Ectodermal cell (in vitro differentiated cells): ENCODE results near the gene PDE4A.

Source experiments
- H3K27ac ChIP-seq: 2 replicates; pipeline ENCODE4 v1.7.0; 2013; ENCODE audit warnings: mild to moderate bottlenecking, low read depth, low read length; ENCODE audit not compliant: insufficient read depth, poor library complexity, severe bottlenecking
- H3K27me3 ChIP-seq: 2 replicates; pipeline ENCODE4 v1.7.0; 2013; ENCODE audit warnings: mild to moderate bottlenecking, low read length; ENCODE audit not compliant: insufficient read depth, control insufficient read depth, poor library complexity, severe bottlenecking
- H3K36me3 ChIP-seq: one replicate; pipeline ENCODE4 v1.7.0; 2013; ENCODE audit warnings: low read length; ENCODE audit not compliant: control insufficient read depth, insufficient read depth
- H3K4me1 ChIP-seq: one replicate; pipeline ENCODE4 v1.7.0; 2013; ENCODE audit warnings: low read length; ENCODE audit not compliant: control insufficient read depth, insufficient read depth
- H3K4me3 ChIP-seq: 2 replicates; pipeline ENCODE4 v1.7.0; 2013; ENCODE audit warnings: low read depth, low read length, control low read depth; ENCODE audit not compliant: insufficient read depth
- H3K9me3 ChIP-seq: 2 replicates; pipeline ENCODE4 v1.7.0; 2013; ENCODE audit warnings: mild to moderate bottlenecking, low read length, moderate library complexity; ENCODE audit not compliant: control insufficient read depth
- WGBS, 2 experiments: methylation state at CpG; one replicate each; pipeline ENCODE4 v1.1.7; 2013; ENCODE audit warnings: missing lambda C conversion rate in 2 of 2; 5-methylcytosine and 5-hydroxymethylcytosine counted together

Gene PDE4A

DNA sequence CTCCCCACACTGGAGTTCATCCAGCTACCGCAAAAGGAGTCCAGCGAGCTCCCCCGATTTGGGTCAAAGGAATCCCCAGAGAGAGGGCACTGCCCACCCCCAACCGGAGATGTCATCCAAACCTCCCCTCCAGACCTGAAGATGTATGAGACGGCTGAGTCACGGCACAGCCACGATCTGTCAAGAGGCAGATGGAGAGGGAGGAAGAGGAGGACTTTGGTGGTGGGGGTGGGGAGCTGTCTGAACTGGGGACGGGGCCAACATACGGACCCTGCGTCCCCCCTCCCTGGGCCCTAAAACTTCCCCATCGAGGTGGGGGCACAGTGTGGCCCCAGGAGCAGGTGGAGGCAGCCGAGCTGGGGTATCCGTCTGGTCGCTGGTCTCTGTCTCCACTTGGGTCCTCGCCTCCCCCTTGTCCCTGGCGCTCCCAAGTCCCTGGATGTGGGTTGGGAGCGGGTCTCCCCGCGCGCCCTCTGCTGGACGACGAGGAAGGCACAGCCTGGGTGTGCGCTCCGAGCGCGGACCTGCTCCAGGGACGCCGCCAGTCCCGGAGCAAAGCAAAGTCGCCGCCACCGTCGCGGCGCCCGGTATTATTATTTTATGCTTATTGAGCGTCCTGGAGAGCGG, 3.8 kb downstream of the PDE4A start:
- peaks cover 98% of the 10 kb centered on the region for H3K27me3 ChIP-seq

GRCh38 chr19:10427169-10427568, 6.8 kb downstream of the PDE4A start:
- Histone ChIP-seq H3K4me3 (no peak overlapping the region), H3K36me3 (no peaks in the 10 kb centered on the region), H3K4me1 (peaks cover under 1% of the 10 kb centered on the region), H3K9me3 (no peaks in the 10 kb centered on the region), H3K27me3 (peaks cover 100% of the 10 kb centered on the region), H3K27ac (no peak overlapping the region)
- 87 to 88% methylated on average over 6 of the region's 6 CpGs for WGBS, 2 experiments

More for the DNA sequence above, 3.8 kb downstream of the PDE4A start:
- H3K36me3 ChIP-seq, result no peaks in the 10 kb centered on the region
- no peak overlapping the region for H3K4me3 ChIP-seq
- no peaks in the 10 kb centered on the region for H3K9me3 ChIP-seq
- H3K4me1 ChIP-seq, result peaks cover 8% of the 10 kb centered on the region
- no peak overlapping the region for H3K27ac ChIP-seq
- WGBS, 2 experiments, result 5 to 6% methylated on average over 38 of the region's 38 CpGs

DNA sequence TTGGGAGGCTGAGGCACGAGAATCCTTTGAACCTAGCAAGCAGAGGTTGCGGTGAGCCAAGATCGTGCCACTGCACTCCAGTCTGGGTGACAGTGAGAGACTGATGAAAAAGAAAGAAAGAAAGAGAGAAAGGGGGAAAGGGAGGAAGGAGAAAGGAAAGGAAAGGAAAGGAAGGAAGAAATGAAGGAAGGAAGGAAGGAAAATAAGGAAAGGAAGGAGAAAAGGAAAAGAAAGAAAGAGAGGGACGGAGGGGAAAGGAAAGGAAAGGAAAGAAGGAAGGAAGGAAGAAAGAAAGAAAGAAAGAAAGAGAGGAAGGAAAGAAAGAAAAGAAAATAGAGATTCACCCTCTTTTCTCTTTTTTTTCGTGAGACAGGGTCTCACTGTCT, 8.7 kb downstream of the PDE4A start:
- H3K36me3 ChIP-seq, result no peaks in the 10 kb centered on the region
- no peak overlapping the region for H3K4me3 ChIP-seq
- WGBS, 2 experiments, result 70 to 74% methylated on average over 5 of the region's 5 CpGs
- H3K27ac ChIP-seq, result no peak overlapping the region
- no peaks in the 10 kb centered on the region for H3K9me3 ChIP-seq
- H3K27me3 ChIP-seq, result peaks cover 95% of the 10 kb centered on the region
- peaks cover 9% of the 10 kb centered on the region for H3K4me1 ChIP-seq

- no peaks in the 10 kb centered on the region for H3K9me3 ChIP-seq
- no peaks in the 10 kb centered on the region for H3K36me3 ChIP-seq
- H3K27me3 ChIP-seq, result peaks cover 78% of the 10 kb centered on the region
- peaks cover 9% of the 10 kb centered on the region for H3K4me1 ChIP-seq
- H3K4me3 ChIP-seq, result no peak overlapping the region
- WGBS, 2 experiments, result 8 to 9% methylated on average over 75 of the region's 75 CpGs
- H3K27ac ChIP-seq, result no peak overlapping the region
Measured at GRCh38 chr19:10430505-10431253, 10.3 kb downstream of the PDE4A start.

DNA sequence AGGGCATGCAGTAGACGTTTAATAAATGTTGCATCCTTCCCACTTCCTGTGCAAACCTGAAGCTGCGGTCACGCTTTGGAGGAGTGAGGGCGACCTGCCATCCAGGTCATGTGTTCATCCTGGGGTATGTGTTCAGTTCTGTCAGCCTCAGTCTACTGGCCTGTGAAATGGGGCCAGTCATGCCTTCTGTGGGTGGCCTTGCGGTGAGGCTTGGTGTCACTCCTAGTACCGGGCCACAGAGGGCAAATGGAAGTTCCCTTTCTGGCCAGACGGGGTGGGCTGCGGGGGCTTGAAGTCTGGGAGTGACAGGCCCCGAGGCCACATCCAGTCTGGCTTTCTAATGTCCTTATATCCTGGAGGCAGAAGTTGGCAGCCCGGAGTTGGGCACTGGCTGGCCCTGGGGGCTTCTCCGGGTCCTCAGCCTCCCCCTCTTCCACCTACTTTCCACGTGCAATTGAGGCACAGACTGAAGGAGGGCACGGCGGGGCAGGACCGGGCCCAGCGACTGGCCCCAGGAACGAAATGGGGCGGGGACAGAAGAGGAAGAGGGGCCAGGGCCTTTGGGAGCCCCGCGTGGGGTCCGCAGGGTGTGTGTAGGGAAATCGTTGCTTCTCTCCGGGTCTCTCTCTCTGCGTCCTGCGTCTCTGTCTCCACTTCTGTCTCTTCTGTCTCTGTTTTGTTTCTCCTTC, 11.1 kb downstream of the PDE4A start:
- Histone ChIP-seq H3K27ac (no peak overlapping the region), H3K9me3 (no peaks in the 10 kb centered on the region), H3K36me3 (no peaks in the 10 kb centered on the region), H3K4me1 (peaks cover 9% of the 10 kb centered on the region), H3K27me3 (peaks cover 71% of the 10 kb centered on the region), H3K4me3 (peak overlapping the region; percentile 23)
- 32 to 34% methylated on average over 25 of the region's 25 CpGs for WGBS, 2 experiments

DNA sequence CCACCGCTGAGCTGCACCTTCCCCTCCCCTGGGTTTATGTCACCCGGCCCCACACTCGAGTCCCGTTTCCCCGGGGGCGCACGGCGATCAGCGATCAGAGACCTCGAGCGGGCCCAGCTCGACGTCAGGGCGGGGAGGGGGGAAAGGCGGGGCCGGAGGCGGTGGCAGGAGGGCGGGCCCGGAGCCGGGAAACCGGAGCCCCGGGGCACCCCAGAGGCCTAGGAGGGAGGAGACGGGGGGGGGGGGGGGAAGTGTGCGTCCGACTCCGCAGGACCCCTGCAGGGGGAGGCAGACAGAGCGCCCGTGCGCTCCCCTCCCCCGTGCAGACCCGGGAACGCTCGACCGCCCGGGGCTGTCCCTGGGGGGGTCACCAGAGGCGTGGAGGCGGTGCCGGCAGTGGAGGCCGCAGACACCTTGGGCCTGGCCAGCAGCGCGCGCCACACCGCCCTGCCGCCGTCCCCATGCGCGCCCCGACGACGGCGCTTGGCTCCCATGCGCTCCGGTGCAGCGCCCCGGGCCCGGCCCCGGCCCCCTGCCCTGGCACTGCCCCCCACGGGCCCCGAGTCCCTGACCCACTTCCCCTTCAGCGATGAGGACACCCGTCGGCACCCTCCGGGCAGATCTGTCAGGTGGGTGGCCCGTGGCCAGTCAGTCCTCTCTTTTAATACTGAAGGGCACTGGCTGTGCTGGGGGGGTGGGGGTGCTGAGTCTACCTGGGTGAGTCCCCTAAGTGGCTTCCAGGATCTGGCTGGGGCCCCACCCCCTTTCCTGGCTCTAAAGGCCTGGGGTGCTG, 11.8 kb downstream of the PDE4A start:
- H3K27ac ChIP-seq, result no peak overlapping the region
- no peaks in the 10 kb centered on the region for H3K9me3 ChIP-seq
- no peaks in the 10 kb centered on the region for H3K36me3 ChIP-seq
- 9% methylated on average over 64 of the region's 64 CpGs for WGBS, 2 experiments
- peak overlapping the region; percentile 23 for H3K4me3 ChIP-seq
- H3K27me3 ChIP-seq, result peaks cover 64% of the 10 kb centered on the region
- H3K4me1 ChIP-seq, result peaks cover 9% of the 10 kb centered on the region

DNA sequence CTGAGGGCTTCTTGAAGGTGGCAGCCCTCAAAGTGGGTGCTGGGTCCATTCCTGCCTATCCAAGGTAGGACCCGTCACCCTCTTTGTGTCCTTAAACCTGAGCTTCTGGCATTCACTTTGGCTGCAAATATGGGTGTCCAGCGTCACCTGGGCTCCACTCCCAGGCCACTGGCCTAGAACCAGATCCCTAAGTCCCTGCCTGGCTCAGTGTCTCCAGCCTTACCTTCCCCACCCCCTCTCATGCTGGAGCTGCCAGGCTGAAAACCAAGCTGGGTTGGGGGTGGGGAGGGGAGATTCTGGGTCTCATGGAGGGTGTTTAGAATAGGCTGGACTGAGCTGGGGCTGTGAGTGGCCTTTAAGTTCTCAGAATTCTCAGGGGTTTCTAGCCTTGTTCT, 12.4 kb downstream of the PDE4A start:
- Histone ChIP-seq H3K9me3 (no peaks in the 10 kb centered on the region), H3K27me3 (peaks cover 58% of the 10 kb centered on the region), H3K4me3 (peak overlapping the region; percentile 23), H3K4me1 (peaks cover 9% of the 10 kb centered on the region), H3K27ac (no peak overlapping the region), H3K36me3 (no peaks in the 10 kb centered on the region)
- 75 to 82% methylated on average over 2 of the region's 2 CpGs for WGBS, 2 experiments

GRCh38 chr19:10433131-10433536, 12.8 kb downstream of the PDE4A start:
- Histone ChIP-seq H3K4me3 (no peak overlapping the region), H3K27ac (no peak overlapping the region), H3K4me1 (peaks cover 9% of the 10 kb centered on the region), H3K9me3 (no peaks in the 10 kb centered on the region), H3K27me3 (peaks cover 54% of the 10 kb centered on the region), H3K36me3 (no peaks in the 10 kb centered on the region)
- 91 to 93% methylated on average over 10 of the region's 10 CpGs for WGBS, 2 experiments

GRCh38 chr19:10439588-10439987, 19.2 kb downstream of the PDE4A start:
- Histone ChIP-seq H3K4me1 (no peaks in the 10 kb centered on the region), H3K36me3 (no peaks in the 10 kb centered on the region), H3K9me3 (no peaks in the 10 kb centered on the region), H3K4me3 (no peak overlapping the region), H3K27ac (no peak overlapping the region), H3K27me3 (no peaks in the 10 kb centered on the region)
- 83% methylated on average over 5 of the region's 5 CpGs for WGBS, 2 experiments

DNA sequence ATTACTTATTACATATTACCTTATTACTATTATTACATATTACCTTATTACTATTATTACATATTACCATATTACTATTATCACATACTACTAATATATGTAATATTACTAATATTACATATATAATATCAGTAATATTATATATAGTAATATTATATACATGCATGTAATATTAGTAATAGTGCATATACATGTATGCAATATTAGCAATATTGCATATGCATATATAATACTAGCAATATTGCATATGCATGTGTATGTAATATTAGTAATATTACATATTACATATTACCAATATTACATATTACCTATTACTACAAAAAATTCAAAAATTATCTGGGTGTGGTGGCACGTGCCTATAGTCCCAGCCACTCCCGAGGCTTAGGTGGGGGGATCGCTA, 22.4 kb downstream of the PDE4A start:
- Histone ChIP-seq H3K4me3 (no peak overlapping the region), H3K36me3 (no peaks in the 10 kb centered on the region), H3K4me1 (no peaks in the 10 kb centered on the region), H3K27me3 (no peaks in the 10 kb centered on the region), H3K27ac (no peak overlapping the region), H3K9me3 (no peaks in the 10 kb centered on the region)
- 84 to 91% methylated on average over 3 of the region's 3 CpGs for WGBS, 2 experiments
